Mucosa of gallbladder (tissue), 1 donor: ENCODE measurements around the gene APOL2. TPM values are rescaled to one million over a fixed set of nuclear protein-coding genes. Genes with fewer than 3 reads are reported as not detected.
"Not testable (repeated sequence)": the region's sequence is repeated elsewhere in the genome, so short reads cannot be mapped to it uniquely, and the experiment has no call there.

ENCODE experiments used
- DNase-seq: peaks from one replicate; pipeline ENCODE4 v3.0.0-alpha.2; 2020; ENCODE audit warnings: low spot score
- total RNA-seq: library from RNA; stranded (reverse); gene quantifications from one replicate; pipeline ENCODE4 v1.2.1, GENCODE V29; 2021
- donor health status: DM: no; HTN: no; CAD: no.

Gene APOL2, protein sequence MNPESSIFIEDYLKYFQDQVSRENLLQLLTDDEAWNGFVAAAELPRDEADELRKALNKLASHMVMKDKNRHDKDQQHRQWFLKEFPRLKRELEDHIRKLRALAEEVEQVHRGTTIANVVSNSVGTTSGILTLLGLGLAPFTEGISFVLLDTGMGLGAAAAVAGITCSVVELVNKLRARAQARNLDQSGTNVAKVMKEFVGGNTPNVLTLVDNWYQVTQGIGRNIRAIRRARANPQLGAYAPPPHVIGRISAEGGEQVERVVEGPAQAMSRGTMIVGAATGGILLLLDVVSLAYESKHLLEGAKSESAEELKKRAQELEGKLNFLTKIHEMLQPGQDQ
- total RNA-seq: 58.2 TPM

DNA sequence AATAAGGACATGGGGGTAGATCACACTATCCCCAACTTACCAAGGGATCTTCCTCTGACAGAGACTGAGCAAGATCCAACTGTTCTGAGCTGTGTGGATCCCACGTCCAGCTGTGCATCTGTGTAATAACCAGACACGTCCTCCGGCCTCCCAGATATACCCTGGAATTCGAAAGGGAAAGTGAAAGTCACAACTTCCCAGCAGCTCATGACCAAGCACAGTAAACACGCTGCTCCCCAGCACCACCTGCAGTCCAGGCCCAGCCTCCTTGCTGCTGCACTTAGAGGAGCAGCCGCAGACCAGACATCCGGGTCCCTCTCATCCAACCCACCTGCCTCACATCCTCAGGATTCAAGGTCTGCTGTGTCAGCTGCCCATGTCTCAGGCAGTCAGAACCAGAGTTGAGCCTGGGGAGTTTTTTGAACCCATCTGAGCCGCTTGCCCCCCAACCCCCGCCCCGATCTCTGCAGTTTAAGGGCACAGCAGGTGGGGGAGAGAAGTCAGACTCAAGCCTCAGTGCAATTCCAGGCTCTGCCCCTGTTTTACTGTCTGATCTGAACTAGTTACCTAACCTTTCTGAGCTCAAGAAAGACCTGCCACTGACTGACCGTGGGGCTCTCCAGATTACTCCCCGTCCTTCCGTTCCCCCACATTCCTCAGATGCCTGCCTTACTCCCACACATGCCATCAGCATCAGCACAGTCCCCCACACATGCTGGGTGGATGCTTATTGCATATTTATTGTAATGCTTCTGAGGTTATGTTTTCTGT is at the start of gene APOL2:
Gene APOL2 (minus strand): TSS at position 127 of the 771 bp plus-strand sequence. CDS start 6,365 bp downstream, outside the sequence.
- DNase-seq: peak; percentile 93

DNA sequence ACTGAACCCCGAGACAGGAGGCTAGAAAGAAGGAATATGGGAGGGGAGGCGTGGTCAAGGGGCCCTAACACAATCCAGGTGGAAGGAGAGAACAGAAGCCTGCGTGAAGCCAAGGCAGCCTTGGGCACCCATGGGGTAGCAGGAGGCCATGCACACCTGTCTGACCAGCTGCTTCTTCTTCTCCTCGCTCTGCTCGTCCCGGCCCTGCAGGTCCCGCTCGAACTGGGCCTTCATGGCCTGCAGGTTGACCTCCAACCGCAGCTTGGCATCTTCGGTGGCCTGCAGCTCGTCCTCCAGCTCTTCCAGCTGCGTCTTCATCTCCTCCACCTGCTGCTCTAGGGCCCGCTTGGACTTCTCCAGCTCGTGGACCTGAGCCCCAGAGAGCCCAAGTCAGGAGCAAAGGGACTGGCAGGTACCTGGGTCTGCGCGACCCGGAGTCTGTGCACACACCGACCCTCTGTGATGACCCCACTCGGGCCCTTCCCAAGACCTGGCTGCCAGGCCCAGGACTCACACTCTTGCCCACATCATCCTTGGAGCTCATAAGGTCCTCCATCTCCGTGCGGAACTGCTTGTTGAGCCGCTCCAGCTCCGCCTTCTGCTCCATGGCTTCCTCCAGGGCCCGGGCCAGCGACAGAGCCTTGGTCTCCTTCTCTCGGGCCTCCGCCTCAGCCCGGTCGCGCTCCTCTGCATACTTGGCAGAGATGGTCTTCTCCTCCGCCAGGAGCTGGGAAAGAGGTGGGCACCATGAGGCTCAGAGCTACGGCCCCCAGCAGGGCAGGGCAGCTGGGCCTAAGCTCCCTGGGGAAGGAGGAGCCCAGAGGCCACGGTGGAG is 49.5 kb upstream of the APOL2 start:
- no peak for DNase-seq

DNA sequence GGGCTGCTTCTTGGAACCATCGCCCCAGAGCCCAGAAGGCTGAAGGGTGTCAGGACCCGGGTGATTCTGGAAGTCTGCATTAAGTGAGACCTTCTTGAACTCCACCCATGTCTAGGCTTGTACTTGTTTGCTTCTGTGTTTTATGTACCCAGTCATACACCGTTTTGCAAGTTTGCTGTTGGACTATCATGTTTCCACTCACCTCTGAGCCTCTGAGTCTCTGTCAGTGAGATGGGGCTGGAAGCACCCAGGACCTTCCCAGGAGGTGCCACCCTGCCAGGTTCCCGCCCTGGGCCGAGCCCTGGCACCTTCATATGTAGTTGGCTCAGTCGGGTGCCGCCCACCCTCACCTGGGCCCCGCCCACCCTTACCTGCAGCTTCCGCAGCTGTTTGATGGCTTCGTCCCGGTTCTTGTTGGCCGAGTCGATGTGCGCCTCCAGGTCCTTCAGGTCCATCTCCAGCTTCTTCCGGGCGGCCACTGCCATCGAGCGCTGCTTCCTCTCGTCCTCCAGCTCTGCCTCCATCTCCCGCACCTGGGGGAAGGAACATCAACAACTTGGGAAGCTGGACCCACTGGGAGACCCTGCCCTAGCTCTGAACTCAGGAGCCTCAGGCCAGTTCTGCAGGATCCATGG is 48.7 kb upstream of the APOL2 start:
- no peak for DNase-seq

DNA sequence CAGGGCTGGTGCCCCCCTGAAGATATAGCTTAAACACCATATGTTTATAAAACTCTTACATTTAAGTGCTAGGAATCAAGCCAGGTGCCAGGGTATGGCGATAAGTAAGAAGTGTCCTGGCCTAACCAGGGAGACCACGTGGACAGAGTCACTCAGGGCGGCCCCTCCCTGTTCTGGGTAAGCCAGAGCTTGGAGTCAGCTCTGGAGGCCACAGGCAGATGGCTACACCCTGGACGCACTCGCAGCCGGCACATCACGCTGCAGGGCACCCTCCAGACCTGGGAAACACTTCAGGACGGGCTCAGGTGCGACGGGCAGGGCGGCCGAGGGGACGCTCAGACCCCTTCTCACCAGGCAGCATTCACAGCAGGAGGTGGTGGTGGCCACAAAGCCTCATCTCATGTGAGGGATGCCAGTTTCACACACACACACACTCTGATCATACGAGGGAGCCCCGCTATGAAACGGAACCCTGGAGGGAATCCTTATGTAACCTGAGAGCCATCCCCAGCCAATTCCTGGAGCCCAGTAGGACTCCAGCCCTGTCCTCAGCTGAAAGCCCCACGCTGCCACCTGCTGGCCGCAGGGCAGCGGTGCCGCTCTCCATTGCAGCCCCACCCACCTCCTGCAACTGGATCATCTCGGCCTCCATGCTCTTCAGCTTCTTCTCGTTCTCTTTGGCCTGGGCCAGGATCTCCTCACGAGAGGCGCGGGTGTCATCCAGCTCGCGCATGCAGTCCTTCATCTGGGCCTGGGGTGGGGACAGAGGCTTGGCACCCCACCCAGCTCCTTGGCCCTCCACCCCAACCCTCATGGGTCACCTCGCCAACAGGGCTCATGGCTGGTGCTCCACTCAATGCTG is 47.0 kb upstream of the APOL2 start:
- DNase-seq: peak; percentile 69

DNA sequence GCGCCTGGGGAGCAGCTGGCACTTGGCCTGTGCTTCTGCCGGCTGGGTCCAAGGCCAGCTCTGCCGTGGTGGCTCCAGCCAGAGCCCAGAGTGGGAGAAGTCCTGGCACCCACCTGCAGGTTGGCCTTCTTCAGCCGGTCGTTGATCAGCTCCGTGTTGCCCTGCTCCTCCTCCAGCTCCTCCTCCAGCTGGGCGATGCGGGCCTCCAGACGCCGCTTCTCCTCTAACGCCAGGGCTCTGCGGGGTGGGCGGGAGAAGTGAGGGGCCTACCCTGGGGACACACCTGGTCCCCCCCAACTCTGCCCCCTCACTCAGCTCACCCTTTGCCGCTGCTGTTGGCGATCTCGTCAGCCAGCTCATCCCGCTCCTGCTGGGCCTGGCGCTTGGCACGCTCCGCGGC is 46.2 kb upstream of the APOL2 start:
- no peak for DNase-seq

DNA sequence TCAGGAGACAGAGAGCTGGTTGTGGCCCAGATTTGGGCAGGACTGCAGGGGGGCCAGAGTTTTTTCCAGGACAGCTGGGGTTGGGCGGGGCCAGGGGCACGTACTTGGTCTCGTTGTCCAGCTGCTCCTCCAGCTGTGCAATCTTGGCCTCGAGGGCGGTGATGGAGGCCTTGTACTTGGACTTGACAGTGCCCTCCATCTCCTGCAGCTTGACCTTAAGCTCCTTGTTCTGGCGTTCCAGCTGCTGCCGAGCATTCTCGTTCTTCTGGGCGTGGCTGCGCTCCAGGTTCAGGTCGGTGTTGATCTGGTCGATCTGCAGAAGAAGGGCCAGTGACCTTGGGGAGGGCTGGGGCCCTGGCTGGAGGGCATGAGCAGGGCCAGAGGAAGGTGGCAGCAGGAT is 45.7 kb upstream of the APOL2 start:
- DNase-seq: no peak

DNA sequence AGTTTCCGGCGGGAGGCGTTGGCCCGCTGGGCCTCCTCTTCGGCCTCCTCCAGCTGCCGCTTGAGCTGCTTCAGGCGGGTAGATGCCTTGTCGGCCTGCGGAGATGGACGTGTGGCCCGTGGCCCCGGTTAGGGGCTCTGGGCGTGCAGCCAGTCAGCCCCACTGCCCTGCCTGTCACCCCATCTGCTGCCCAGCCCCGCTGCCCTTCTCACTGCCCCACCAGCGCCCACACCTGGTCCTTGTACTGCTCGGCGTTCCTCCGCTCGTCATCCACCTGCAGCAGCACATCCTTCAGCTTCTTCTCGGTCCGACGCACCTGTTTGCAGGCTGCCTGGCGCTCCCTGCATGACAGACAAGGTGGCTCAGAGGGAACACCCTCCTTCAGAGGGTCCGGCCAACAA is 44.8 kb upstream of the APOL2 start:
- no peak for DNase-seq

DNA sequence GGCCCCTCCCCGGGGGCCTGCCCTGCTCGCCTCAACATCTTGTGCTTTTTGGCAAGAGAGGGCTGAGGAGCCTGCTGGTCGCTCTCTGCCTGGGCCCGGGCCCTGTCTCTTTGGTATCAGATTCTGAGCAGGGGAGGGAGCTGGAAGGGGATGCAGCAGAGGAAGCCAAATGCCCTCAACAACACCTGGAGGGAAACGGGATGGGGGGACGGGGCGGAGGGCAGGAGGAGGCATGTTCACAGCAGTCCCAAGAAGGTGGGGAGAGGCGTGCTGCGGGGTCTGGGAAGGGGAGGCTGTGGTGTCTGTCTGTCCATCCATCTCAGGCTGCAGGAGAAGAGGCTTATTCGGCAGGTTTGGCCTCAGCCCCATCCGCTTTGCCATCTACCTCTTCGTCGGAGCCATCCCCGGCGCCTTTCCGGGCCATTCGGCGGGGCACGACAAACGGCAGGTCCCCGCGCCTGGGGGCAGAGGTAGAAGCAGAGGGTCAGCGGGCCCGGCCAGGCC is 43.1 kb upstream of the APOL2 start:
- DNase-seq: no peak

DNA sequence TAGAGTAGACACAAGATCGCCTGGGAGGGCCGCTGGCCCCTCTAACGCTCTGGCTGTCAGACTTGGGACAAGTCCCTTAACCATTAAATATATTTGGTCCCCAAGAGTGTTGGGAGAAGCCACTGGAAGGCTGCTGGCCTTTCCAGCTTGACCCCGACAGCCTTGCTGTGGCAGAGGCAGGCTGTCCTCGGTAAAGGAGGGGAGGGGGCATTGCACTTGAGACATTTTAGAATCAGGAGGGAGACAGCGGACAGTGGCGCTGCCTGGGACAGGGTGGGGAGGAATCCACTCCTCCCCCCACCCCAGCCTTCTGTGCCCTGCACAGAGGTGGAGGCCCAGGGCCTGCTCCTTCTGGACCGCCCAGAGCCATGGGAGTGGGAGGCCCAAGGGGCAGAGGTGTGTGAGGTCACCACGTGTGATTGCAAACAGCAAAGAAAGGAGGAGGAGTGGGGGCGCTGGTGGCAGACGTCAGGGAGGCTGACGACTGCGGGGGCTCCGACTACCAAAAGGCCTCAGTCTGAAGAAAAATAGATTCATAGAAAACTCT is 42.5 kb upstream of the APOL2 start:
- DNase-seq: no peak

DNA sequence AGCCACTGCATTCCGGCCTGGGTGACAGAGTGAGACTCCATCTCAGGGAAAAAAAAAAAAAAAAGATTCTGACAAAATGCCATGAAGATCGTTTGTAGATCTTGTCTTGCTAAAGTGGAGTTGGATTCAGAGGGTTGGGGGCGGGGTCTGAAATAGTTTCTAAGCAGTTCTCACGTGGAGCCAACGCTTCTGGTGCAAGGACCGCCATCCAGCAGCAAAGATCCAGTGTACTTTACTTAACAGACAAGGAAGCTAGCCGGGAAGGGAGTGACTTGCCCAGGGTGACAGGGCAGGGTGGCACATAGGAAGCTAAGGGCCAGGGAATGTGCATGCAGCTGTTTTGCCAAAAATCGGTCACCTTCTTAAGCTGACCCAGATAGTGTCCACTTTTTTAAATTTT is 41.1 kb upstream of the APOL2 start:
- no peak for DNase-seq

DNA sequence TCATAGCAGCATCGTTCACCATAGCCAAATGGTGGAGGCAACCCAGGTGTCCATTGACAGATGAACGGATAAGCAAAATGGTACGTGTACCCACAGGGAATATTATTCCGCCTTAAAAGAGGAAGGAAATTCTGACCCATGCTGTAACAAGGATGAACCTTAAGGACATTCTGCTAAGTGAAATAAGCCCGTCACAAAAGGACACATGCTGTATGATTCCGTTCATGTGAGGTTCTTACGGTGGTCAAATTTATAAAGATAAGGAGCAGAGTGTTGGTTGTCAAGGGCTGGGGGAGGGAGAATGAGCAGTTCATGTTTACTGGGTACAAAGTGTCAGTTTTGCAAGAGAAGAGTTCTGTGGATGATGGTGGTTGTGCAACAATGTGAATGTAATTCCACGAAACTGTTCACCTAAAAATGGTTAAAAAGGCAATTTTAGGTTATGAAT is 39.9 kb upstream of the APOL2 start:
- DNase-seq: no peak

DNA sequence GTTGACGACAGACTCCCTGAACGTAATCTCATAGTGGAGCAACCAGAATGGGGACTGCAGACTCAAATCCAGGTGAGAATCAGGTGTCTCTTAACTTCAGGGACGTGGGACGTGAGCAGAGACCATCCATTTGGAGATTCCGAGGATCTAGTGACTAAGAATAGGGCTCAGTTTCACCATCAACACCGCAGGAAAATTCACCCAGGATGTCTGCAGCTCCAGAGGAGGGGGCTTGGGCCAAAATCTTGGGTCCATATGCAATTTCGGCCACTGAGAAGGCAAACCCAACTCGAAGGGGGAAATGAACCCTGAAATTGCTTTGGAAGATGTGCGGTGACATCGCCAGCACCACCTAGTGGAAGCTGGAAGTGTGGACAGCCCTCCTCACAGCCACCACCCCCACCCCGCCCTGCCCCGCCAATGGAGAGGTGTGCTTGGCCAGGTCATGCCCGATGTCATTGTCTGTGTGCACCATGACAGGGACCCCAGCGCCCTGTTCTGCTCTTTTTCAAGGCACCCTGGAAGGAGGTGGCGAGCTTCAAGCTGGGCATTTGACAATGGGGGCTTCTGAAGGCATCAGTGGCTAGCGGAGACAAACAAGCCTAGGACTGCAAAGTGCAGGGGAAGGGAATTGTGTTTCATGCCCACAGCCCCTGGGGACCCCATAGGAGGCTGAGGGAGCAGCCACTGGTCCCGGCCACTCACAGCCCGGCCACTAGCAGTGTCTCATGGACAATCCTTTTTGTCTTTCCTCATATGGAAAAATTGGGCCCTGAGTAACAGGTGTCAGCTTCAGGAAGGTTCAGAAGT is 38.4 kb upstream of the APOL2 start:
- peak; percentile 45 for DNase-seq

DNA sequence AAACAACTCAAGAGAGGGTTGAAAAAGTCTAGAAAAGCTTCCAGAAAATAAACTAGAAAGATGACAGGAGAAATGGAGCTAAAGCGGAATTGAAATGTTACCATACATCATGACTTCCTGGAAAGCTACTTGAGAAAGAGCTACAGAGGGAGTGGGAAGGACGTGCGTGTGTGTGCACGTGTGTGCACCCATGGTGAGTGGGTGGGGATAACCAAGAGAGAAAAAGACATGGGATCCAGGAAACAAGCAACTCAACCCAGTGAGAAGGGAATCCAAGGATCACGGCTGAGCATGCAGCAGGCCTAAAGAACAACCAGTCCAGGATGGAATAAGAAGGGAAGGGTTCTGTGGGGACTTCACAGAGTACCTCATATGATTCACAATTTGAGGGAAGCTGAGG is 35.2 kb upstream of the APOL2 start:
- DNase-seq: no peak

DNA sequence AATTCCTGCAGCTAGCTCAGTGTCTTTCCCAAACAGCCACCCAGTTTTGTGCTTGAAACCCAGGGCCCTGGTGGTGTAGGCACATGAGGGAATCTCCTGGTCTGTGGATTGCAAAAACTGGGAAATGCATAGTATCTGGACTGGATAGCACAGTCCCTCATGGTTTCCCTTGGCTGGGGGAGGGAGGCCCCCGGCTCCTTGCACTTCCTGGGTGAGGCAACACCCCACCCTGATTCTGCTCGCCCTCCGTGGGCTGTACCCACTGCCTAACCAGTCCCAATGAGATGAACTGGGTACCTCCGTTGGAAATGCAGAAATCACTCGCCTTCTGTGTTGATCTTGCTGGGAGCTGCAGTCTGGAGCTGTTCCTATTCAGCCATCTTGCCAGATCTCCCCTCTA is 32.6 kb upstream of the APOL2 start:
- not testable (repeated sequence) for DNase-seq

DNA sequence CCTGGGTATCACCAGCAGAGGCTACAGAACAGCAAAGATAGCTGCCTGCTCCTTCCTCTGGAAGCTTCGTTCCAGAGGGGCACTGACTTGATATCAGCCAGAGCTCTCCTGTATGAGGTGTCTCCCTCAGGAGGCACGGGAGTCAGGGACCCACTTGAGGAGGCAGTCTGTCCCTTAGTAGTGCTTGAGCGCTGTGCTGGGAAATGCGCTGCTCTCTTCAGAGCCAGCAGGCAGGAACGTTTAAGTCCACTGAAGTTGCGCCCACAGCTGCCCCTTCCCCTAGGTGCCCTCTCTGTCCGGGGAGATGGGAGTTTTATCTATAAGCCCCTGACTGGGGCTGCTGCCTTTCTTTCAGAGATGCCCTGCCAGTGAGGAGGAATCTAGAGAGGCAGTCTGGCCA is 31.9 kb upstream of the APOL2 start:
- not testable (repeated sequence) for DNase-seq

DNA sequence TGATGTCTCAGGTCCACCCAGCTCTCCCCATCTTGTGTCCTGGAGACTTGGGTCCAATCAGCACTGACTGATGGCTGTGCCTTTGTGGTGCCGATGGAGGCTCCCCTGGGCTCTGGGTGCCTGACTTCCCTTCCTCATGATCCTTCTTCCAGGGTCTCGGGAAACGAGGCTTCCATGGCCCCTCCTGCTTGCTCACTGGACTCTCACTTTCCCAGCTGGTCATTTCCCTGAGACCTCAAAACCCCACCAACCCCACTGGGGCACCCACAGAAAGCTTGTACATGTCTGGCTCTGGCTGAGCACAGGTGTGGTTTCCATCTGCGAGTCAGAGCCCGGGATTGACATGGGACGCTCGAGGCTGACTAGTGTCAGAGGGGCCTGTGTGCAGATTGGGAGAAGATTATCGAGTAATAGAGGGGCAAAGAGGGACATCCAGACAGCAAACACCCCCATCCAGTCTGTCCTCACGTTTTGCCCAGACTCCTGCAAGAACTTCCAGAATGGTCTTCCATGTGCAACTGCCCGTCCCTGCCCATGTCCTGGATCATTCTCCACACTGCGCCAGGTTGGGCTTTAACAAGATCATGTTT is 28.7 kb upstream of the APOL2 start:
- DNase-seq: no peak

DNA sequence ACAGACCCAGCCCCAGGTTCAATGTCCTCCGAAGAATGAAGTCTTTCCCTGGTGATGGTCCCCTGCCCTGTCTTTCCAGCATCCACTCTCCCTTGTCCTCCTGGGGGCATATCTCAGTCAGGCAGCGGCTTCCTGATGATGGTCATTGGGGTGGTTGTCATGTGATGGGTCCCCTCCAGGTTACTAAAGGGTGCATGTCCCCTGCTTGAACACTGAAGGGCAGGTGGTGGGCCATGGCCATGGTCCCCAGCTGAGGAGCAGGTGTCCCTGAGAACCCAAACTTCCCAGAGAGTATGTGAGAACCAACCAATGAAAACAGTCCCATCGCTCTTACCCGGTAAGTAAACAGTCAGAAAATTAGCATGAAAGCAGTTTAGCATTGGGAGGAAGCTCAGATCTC is 27.7 kb upstream of the APOL2 start:
- no peak for DNase-seq

DNA sequence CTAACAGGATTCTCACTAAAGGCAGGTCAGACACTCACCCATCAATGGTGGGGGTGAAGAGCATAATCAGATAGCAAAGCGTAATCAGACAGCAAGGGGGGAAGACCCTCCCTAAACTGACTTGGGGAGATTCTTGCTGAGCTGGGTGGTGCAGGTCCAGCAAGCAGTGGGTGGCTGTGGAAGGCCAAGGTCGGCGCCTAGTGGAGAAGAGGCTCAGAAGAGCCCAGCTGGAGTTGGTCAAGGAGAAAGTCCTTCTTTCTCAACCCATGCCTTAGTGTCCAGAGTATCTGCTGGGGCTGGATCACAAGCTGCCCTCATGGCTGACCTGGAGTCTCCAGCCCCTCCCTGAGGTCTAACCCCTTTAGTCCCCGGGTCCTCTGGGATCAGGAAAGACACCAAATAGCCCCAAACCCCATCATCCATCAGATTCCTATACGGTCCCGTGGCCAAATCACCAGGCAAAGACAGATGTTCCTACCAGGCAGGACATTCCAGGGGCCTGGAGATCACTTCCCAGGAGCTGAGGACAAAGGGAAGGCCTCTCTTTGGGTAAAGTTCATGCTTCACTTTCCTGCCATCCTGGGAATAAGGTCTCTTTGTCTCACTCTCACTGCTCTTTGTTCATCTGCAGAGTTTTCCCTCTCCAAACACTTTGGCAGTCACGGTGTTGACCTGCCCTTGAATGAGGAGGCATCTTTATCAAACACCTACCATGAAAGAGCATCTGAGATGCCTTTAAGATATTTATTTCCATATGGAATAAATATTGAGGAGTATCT is 24.7 kb upstream of the APOL2 start:
- DNase-seq: not testable (repeated sequence)
